C4-2B (cell line): ENCODE measurements around the gene CSN1S1.

Experiments
- CTCF ChIP-seq: fragments of 450-650 bp; conservative IDR thresholded peaks from 2 replicates; pipeline ENCODE4 v1.5.1; 2017; ENCODE audit warnings: mild to moderate bottlenecking
- ZFX ChIP-seq: fragments of 450-650 bp; IDR thresholded peaks from 2 replicates; pipeline ENCODE4 v1.6.1; 2017

- TF ChIP-seq CTCF, result no peak
- TF ChIP-seq ZFX, result no peak
Measured at GRCh38 chr4:69994782-69995181, 63.9 kb downstream of the CSN1S1 start.
